Ishikawa (cell line): ENCODE results near the gene OVOL3.

Experiments
- CEBPB ChIP-seq: IDR thresholded peaks from 2 replicates; pipeline ENCODE4 v1.6.1; 2012
- CREB1 ChIP-seq: IDR thresholded peaks from 2 replicates; pipeline ENCODE4 v1.6.1; 2012; ENCODE audit warnings: low read depth
- EGR1 ChIP-seq: IDR thresholded peaks from 2 replicates; pipeline ENCODE4 v1.6.1; 2012
- EP300 ChIP-seq: IDR thresholded peaks from 2 replicates; pipeline ENCODE4 v1.6.1; 2012; ENCODE audit warnings: borderline replicate concordance
- FOXM1 ChIP-seq: IDR thresholded peaks from 2 replicates; pipeline ENCODE4 v1.6.1; 2012; ENCODE audit warnings: low read depth, borderline replicate concordance
- MAX ChIP-seq: IDR thresholded peaks from 2 replicates; pipeline ENCODE4 v1.6.1; 2012
- NFIC ChIP-seq: IDR thresholded peaks from 2 replicates; pipeline ENCODE4 v1.6.1; 2012
- RAD21 ChIP-seq: IDR thresholded peaks from 2 replicates; pipeline ENCODE4 v1.6.1; 2012; ENCODE audit warnings: low read depth
- REST ChIP-seq: IDR thresholded peaks from 2 replicates; pipeline ENCODE4 v1.6.1; 2012; ENCODE audit warnings: low read depth, mild to moderate bottlenecking
- TAF1 ChIP-seq: IDR thresholded peaks from 2 replicates; pipeline ENCODE4 v1.6.1; 2012; ENCODE audit warnings: low read depth, mild to moderate bottlenecking
- TCF12 ChIP-seq: IDR thresholded peaks from 2 replicates; pipeline ENCODE4 v1.6.1; 2012; ENCODE audit warnings: low read depth
- TEAD4 ChIP-seq: IDR thresholded peaks from 2 replicates; pipeline ENCODE4 v1.6.1; 2012
- USF1 ChIP-seq: IDR thresholded peaks from 2 replicates; pipeline ENCODE4 v1.6.1; 2012
- YY1 ChIP-seq: IDR thresholded peaks from 2 replicates; pipeline ENCODE4 v1.6.1; 2012; ENCODE audit warnings: low read depth
- ZBTB7A ChIP-seq: IDR thresholded peaks from 2 replicates; pipeline ENCODE4 v1.6.1; 2012; ENCODE audit warnings: low read depth

The OVOL3 gene

GRCh38 chr19:36082916-36083315, 28.0 kb upstream of the OVOL3 start:
- TF ChIP-seq ZBTB7A (no peak), YY1 (no peak), MAX (no peak), CEBPB (no peak), RAD21 (no peak), USF1 (no peak), EGR1 (no peak)

GRCh38 chr19:36084231-36085009, 26.5 kb upstream of the OVOL3 start:
- TF ChIP-seq RAD21: no peak
- no peak for TF ChIP-seq EGR1

- TF ChIP-seq EGR1 (no peak), REST (no peak), EP300 (no peak), ZBTB7A (no peak), USF1 (no peak), CEBPB (no peak), NFIC (no peak), TEAD4 (no peak)
These were observed 24.6 kb upstream of the OVOL3 start for GRCh38 chr19:36086326-36086725.

- TF ChIP-seq EGR1 (no peak), RAD21 (no peak), EP300 (no peak), REST (no peak), FOXM1 (no peak), CREB1 (no peak), TAF1 (no peak), TCF12 (no peak), YY1 (no peak), MAX (no peak), NFIC (no peak), CEBPB (no peak), ZBTB7A (no peak), TEAD4 (no peak)
These were observed 21.1 kb upstream of the OVOL3 start for GRCh38 chr19:36089847-36090246.

GRCh38 chr19:36090910-36091695, 19.8 kb upstream of the OVOL3 start:
- no peak for TF ChIP-seq CEBPB
- TF ChIP-seq YY1: no peak
- no peak for TF ChIP-seq TCF12

- TF ChIP-seq CREB1 (no peak), REST (no peak), TEAD4 (no peak), MAX (no peak), ZBTB7A (no peak), RAD21 (no peak), YY1 (no peak), EGR1 (no peak), USF1 (no peak), EP300 (no peak), NFIC (no peak), FOXM1 (no peak), TCF12 (no peak)
These were observed 18.4 kb upstream of the OVOL3 start for GRCh38 chr19:36092566-36092965.
